GM18858 (cell line): ENCODE results near the gene RPAP3.

Experiments
- ATAC-seq: cut with Tn5 transposase; IDR thresholded peaks from one replicate; pipeline ENCODE4 v1.9.1; 2021; ENCODE audit not compliant: unreplicated experiment

The RPAP3 gene

DNA sequence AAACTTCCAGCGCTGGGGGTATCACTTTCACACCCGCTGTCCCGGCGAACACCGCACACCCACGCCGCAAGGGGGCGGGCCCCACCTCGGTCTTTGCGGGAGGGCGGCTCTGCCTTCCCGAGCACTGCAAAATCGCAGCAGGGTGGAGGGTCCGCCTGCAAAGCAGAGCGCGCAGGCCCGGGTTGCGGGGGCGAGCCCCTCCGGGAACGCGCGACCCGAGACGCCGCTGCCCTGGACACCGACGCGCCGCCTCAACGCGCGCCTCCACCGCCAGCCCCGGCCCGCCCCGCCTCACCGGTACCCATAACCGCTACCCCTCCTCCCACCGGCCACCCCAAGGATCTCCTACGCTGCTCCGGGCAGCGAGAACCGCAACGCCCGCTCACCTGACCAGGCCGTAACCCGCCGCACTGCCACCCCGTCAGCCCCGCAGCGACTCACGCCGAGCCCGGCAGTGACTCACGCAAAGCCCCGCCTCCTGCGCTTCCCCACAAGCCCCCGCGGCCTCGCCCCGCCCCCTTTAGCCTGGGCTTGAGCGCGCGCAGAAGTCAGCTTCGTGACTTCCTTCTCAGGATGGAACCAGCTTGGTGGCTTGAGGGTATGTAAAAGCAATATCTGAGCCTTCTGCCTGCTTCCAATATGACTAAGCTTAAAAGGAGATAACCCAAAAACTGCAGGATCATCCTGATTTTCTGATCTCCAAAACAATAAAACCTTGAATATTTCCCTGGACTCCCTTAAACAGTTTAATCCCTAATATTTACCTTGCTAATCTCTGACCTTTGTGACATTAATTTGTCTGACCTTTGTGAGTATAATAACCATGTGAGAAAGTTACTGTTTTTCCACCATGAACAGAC, at the start of gene RPAP3:
RPAP3 (minus strand) TSS at position 465 of the 860 bp plus-strand sequence. CDS start 3,190 bp downstream, outside the sequence.
- peak; percentile 58 for ATAC-seq

DNA sequence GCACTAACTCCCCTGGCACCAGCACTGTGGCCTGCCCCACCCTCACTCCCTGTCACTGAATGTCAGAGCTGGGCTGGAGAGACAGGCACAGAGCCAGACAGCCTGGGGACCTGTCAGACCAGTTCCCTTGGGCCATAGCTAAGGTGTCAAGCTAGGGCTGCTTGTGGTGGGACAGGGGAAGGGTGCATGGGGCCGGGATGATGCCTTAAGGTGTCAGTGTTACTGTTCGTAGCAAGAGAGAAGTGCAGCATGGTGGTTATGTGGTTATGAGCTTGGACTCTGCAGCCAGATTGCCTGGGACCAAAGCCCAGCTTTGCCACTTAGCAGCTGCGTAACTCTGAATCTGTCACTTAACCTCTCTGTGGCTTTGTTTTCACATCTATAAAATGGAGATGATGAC, 49.1 kb upstream of the RPAP3 start:
- ATAC-seq: peak; percentile 16

DNA sequence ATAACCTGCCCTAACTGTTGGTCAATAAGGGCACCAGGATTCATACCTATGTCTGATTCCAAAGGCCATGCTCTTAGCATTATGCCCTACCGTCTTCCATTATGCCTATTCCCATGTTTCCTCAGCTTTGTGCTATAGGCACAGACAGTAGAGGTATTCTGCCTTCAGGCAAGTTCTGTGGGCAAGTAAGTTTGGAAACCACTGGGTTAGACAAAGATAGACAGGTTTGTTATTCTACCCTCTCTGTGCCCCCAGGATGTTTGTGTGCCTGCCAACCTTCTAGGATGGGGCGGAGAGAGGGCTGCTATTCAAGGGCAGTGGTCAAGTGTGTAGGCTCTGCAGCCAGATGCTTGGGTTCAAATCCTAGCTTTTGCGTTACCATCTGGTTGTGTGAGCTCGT, 48.3 kb upstream of the RPAP3 start:
- ATAC-seq: no peak

GRCh38 chr12:47753021-47754001, 47.5 kb upstream of the RPAP3 start:
- no peak for ATAC-seq

DNA sequence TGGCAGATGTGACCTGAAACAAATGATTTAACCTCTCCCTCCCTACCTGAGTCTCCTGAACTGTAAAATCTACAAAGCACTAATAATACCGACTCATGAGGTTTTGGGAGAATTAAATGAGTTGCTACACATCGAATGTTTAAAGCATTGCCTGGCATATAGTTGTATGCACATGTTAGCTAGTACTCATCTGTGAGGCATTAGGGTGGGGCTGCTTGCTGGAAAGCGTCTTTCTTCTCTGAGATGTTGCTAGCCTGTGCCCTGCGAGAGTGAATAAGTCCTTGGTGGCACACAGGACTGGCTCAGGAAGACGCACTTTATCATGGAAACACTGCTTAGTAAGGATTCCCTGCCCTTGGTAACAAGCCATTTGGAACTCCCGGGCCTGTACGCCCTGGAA, 46.7 kb upstream of the RPAP3 start:
- no peak for ATAC-seq

DNA sequence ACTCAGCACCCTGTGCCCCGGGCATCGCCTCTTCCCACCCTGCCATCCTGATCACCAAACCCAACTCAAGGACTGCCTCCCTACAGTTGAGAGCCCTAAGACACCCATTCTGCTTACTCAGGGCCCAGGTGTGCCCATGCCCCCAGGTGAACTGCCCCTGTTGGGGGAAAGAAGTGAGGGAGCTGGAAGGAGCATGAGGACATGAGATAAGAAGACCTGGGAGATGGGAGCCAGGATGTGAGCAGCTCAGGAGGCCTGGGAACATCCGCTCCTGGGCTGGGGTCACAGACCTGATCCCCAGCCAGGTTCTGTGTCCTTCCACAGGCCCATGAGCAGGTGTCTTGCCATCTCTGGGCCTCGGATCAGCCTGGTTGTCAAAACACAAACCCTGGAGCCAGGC, 46.3 kb upstream of the RPAP3 start:
- ATAC-seq: no peak

DNA sequence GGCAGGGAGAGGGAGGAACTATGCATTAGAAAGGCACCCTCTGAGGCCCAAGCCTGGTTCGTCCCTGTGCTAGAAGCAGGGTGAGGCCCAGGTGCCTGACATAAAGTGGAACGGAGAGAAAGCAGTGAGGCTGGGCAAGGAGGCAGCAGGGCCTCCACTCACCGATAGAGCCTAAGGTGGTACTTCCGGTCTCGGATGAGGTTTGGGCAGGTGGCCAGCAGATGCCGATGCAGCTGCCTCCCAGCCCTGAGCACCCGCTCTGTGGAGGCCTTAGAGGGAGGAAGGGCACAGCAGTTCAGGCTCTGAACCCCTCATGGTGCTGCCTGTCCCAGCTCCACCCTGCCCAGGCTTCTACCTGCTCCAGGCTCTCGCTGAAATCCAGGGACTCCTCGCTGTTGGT, 45.7 kb upstream of the RPAP3 start:
- no peak for ATAC-seq

- ATAC-seq: no peak
Measured at GRCh38 chr12:47750916-47751470, 45.2 kb upstream of the RPAP3 start.

GRCh38 chr12:47750229-47750798, 44.5 kb upstream of the RPAP3 start:
- ATAC-seq: no peak

DNA sequence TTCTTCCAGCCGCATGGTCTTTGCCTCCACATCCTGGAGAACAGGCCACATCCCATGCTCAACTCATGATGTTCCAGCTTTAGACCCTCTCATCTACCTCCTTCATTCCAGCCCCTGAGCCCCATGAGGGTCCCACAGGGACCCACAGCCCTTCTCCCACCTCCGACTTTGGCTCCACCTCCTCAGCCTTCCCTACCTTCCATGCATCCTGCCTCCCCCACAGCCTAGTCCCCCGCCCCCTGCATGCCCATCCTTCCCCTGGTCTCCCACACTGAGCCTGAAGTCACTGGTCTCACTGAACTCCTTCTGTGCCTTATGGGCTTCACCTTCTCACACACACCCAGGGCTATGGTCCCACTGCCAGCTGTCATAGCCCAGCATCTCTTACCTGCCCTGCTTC, 43.1 kb upstream of the RPAP3 start:
- ATAC-seq: no peak

DNA sequence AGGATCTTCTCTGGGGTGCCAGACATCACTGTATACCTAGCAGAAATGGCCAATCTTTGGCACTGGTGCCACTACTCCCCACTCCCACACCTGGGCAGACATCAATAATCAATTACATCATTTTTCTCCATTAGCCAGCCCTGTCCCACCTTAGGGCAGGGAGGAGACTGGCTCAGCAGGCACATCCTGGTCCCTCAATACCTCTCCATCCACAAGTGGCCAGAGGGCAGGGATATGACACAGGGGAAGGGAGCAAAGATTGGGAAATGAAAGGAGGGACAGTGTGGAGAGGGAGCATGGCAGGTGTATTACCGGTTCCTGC, 42.6 kb upstream of the RPAP3 start:
- no peak for ATAC-seq

- ATAC-seq: no peak
Measured at GRCh38 chr12:47747596-47748506, 42.0 kb upstream of the RPAP3 start.

- peak; percentile 61 for ATAC-seq
Measured at GRCh38 chr12:47747126-47747525, 41.3 kb upstream of the RPAP3 start.

GRCh38 chr12:47746523-47746922, 40.7 kb upstream of the RPAP3 start:
- no peak for ATAC-seq

DNA sequence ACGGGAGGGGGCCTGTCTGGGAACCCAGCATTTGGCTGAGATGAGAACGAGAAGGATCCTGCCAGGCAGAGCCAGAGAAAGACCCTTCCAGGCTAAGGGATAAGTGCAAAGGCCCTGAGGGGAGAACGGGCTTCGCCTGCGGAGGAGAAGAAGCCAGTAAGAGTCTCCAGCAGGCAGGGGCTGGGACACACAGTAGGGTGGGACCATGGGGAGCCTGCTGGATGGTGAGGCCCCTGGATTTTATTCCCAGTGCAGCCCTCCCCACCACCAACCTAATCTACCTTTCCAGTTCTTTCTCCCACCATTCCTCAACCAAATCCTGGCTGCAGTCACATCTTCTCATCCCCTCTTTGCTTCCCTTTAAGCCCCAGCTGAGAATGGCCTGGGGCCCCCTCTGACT, 40.2 kb upstream of the RPAP3 start:
- no peak for ATAC-seq

- no peak for ATAC-seq
Measured at GRCh38 chr12:47745485-47746041, 39.7 kb upstream of the RPAP3 start.

DNA sequence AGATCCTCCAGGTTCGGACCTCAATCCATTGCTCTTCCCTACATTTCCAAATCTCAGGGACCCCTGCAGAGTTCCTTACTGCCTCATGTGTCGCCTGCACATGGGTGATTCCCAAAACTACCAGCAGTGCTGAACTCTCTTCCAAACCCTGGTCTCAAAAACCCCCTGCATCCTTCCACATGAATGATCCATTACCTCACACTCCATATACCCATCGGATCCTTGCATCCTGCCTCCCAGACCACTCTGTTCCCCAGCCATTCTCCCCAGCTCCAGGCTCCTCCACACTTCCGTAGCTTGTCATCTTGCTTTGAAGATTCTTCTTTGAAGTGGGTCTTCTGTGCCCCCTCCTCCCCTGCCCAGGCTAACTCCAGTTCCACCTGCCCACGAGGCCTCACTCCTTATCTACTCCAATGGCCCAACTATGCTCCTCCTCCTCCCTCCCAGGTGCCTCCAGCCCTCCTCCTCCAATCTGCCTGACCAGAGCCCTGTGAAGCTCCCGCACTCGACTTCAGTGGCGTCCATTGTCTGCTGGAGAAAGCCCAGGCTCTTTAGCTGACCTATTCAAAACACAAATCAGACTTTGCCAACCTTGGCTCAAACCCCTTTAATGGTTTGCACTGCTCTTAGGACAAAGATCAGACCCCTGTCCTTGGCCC, 39.1 kb upstream of the RPAP3 start:
- ATAC-seq: no peak

DNA sequence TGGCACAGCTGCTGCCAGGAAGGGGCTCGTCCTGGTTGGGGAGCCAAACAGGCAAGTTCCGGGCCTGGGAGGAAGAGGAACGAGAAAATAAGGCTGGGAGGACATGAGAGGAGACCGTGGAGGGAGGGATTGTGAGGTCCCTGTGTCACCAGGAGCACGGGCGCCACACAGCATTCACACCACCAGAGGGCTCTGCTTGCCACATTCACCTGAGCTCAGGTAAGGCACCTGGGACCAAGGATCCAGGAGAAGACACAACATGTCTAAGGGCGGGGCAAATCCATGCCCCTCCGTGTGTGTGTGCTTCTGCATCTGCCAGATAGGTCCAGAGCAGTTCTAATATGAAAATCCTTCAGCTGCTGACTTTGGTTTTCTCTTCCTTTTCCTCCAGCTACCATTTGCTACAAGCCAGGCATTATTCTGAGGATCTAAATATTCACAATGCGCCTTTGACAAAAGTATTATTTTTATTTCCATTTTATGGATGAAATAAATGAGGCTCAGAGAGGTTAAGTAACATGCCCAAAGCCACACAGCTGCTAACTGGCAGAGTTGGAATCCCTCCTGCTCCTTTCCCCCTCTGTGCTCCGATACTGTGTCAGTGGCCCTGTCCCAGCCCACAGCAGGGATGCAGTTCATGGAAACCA, 38.3 kb upstream of the RPAP3 start:
- ATAC-seq: no peak

DNA sequence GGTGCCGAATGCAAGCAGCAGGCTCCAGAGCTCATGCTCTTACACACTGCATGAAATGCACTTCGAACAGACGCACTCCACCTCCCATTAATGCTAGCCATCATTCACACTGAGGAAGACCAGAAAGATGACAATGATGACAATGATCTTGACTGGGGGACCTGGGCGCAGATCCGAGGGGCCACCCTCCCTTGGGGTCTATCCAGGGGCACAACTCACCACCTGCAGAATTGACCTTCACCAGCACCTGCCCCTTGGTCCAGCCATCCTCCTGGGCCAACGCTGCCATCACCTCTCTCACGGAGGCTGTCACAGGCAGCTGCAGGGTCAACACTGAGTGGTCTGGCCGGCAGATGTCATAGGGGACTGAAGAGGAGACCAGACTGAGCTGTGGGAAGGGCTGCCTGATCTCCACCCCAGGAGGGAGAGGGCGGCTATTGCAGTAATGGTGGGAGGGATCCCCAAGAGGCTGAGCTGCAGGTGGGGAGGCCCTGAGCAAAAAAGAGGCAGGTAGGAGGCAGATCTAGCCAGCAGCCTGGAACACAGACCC, 37.6 kb upstream of the RPAP3 start:
- no peak for ATAC-seq
